Measurements from ENCODE around the gene VPS13D.

Gene VPS13D

DNA sequence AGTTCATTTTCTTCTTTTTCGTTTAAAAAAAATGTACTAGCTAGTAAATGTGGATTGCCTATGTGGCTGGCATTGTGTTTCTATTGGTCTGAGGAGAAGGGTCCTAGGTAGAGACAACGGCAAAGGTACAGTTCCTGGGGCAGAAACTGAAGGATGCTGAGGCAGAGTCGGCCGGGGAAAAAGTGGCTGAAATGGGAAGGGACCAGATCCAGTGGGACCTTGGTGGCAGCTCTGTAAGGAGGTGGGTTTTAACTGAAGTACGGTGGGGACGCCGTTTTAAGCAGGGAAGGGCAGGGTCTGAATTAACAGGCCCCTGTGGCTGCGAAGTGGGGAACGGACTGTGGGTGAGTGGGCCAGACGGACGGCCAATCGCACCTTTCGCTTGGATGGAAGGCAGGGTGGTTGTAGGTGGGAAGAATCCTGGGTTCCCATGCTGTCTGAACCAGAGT is 420 bp upstream of the VPS13D start:
- no peak for DNase-seq

DNA sequence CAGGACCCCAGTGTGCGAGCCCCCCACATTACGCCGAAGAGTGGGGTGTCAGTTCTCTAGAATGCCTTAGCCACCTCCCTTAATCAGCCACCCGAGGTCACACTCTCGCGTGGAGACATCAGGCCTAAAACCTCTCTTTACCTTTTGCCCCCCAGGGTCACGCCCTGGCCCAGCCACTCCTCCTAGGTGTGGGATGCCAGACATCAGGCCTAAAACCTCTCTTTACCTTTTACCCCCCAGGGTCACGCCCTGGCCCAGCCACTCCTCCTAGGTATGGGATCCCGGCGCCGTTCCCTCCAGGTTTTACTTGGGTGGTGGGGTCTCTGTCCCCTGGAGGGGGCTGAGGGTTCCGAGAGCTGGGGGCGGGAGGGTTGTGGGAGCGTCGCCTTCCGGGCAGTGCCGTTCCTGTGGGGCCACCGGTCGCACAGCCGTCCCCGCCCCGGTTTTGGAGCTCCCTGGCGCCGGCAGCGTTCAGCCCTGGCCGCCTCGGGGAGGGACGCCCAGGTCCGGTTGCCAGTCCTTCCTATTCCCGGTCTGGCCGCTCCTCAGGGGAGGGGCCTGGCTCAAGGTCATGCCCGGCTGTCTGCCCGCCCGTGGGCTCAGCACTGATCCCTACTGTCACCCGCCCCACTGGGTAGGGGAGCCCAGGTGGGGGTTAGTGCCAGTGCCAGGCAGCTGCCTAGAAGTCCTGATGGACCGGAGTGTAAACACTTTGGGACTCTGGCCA is 882 bp downstream of the VPS13D start:
- no peak for DNase-seq

DNA sequence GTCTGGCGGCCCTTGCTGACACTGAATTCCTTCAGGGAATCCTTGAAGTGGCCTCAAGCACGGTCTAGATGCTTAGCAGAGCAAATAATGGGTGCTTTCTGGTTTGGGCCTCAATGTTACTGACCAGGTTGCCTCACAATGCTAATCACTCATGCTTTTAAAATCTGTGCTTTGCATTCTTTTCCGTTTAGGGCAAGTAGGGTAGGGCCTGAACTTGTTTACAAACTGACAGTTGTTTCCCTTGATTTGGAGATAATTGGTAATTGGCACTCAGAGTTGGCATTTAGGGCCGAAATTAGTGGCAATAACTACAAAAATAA is 1.4 kb downstream of the VPS13D start:
- DNase-seq = no peak

DNA sequence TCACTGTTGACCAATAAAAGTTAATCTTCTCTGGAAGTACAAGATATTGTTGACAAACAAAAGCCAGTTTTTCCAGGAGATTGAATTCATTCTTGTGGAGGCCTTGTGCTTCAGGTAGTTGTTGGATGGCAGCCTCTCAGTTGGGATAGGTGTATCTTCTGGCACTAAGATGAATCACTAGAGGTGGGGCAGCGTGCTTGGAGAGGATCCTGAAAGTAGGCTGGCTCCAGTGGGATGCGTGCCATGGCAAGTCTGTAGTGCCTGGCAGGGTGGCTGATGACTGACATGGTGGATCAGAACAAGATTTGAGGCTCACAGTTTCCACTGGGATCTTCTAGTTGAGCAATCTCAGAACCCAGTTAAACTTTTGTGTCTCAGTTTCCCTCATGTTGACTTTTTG is 2.4 kb downstream of the VPS13D start:
- no peak for DNase-seq

- no peak for DNase-seq
These were observed 14.2 kb downstream of the VPS13D start for GRCh38 chr1:12244078-12244477.

- no peak for DNase-seq
These were observed 14.8 kb downstream of the VPS13D start for GRCh38 chr1:12244585-12244984.

- no peak for DNase-seq
These were observed 15.3 kb downstream of the VPS13D start for GRCh38 chr1:12245116-12245515.

DNA sequence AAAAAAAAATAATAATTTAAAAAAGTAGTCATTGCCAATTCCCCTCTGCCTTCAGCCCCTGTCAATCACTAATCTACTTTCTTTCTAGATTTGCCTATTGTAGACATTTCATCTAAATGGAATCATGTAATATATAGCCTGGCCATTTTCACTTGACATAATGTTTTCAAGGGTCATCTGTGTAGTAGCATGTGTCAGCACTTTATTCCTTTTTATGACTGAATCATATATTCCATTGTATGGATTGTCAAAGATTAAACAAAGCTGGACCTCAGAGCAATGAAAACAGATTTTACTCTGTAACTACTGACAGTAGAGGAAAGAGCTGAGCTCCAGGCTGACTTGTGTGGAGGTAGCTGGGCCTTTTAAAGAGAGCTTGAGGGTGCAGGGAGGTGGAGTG is 15.9 kb downstream of the VPS13D start:
- DNase-seq = no peak

DNA sequence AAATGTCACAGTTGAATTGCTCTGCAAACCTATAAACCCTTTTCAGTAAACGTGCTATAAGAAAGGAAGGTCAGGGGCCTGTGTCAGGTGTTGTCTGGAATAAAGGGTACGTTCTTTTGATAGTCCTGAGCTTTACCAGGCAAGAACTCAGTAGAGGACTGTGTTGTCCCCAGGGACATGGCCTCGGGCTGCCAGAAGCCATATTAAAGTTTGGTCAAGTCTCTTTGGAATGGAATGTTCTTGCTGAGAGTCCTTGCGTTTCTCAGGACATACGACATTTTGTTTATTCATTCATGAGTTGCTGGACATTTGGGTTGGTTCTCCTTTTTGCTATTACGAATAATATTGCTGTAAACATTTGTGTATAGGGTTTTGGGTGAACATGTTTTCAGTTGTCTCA is 16.8 kb downstream of the VPS13D start:
- DNase-seq = no peak

- peak; percentile 45 for DNase-seq
These were observed 19.4 kb downstream of the VPS13D start for GRCh38 chr1:12249181-12249580.

GRCh38 chr1:12249748-12250147 is 19.9 kb downstream of the VPS13D start:
- DNase-seq = no peak

GRCh38 chr1:12251442-12251841 is 21.6 kb downstream of the VPS13D start:
- DNase-seq = peak; percentile 17

DNA sequence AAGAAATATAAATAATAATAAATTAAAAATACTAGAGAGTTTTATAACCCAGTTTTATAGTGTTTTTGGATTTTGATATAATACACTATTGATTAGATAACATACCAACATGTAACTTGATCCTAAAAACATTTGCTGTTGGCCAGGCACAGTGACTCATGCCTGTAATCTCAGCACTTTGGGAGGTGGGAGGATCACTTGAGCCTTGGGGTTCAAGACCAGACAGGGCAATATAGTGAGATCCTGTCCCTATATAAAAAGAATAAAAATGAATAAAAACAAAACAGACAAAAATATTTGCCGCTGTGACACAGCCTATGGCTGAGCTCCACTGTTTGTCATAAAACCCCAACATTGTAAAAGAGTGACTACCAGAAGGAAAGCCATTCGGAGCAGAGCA is 26.1 kb downstream of the VPS13D start:
- no peak for DNase-seq

- no peak for DNase-seq
These were observed 28.4 kb downstream of the VPS13D start for GRCh38 chr1:12258272-12258671.

DNA sequence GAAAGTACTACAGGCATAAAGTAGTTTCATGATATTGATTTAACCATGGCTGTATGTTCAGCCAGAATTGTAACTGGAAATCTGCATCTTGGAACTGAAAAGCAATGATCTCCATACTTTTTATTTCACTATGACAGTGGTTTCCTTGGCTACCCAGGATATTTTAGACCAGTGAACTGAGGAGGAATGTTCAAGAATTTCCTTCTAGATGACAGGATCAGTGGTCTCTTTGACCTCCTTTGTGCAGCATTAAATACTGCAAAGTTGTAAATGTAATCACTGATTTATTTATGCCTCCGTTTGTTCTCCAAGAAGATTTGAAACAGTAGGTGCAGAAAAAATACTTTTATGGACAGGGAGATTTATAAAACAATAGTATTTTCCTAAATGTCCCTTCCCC is 39.5 kb downstream of the VPS13D start:
- no peak for DNase-seq

GRCh38 chr1:12271033-12271432 is 41.2 kb downstream of the VPS13D start:
- DNase-seq = no peak

GRCh38 chr1:12272770-12273169 is 42.9 kb downstream of the VPS13D start:
- no peak for DNase-seq

DNA sequence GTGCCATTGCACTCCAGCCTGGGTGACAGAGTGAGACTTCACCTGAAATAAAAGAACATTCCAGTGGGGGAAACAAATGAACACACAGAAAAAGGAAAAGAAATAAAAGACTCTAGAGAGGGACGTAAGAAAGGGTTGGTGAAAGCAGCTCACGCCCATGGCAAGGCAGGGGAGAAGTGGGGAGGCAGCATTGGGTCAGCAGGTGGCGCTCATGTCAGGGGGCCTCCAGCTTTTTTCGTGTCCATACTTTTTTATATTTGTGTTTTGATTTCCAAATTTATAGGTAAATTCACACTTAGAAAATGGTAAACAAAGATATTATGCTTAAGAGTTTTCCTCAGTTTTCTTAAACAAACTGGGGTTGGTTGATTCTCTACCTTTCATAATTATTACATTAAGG is 45.5 kb downstream of the VPS13D start:
- DNase-seq = peak; percentile 16

GRCh38 chr1:12276225-12276624 is 46.4 kb downstream of the VPS13D start:
- peak; percentile 44 for DNase-seq

DNA sequence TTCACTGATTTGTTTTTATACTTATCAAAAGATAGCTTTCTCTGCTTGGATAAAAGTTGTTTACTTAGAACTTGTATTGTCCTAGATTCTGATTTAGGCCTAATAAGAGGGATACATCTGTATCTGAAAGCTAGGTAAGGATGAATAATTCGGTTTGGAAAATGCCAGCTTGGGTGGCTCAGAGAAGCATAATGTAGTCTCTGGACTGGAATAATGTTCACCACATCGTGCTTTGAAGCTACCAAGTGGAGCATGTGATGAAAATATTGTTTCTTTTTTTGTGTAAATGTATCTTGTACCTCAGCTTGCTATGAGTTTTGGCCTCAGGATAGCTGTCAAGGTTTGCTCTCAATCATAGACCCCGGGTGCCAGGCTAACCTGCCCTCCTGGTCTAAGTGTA is 49.2 kb downstream of the VPS13D start:
- no peak for DNase-seq

DNA sequence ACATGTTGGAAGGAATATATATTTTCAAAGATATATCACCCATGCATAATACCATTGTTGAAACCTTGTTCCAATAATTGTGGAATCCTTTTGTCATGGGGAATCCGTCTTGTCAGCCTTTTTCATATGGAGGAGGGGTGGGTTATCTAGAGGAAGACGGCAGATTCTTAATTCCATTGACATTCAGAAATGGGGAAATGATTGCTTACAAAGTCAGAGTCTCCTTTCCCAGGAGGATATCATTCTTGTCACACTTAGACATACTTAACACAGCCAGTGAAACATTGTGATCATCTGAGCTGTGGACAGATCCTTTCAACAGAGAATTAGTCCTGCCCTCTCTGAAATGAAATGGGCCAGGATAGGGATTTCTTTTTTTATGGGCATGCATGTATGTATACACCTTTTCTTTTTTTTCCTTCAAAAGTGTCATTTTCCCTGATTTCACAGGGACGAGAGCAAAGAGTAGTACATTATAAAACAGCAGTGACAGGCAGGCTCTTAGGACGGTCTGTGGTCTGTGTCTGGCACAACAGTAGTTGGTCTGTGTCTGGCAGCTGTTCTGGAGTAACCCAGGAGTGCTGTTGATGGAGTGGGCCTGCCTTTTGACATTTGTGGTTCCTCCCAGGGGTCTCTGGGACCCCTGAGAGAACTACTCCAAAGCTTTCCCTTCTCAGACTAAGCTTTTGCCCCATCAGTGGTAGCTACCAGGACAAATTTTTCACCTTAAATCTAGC is 50.1 kb downstream of the VPS13D start:
- no peak for DNase-seq

GRCh38 chr1:12282142-12282541 is 52.3 kb downstream of the VPS13D start:
- no peak for DNase-seq

DNA sequence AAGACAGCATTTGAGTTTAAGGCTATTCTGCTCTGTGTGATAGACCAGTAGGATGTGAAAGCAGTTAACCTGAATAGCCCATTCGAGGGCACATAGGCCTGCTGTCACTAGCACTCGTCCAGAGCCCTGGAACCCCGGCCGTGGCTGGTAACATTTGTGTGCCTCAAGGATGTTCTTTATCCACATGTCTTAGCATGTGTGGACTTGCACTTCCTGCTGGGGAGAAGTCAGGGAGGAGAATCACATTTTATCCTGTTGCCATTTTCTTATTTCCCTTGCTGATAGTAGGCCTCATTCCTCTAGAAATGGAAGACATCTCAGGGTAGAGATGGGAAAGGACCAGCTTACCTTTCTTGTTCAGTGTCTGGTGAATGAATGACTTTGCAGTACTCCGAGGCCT is 54.7 kb downstream of the VPS13D start:
- no peak for DNase-seq

- no peak for DNase-seq
These were observed 55.8 kb downstream of the VPS13D start for GRCh38 chr1:12285496-12286143.
